HAP-1 (cell line): Measurements from ENCODE around the gene CYP4F11.
"Not testable (repeated sequence)": the region's sequence is repeated elsewhere in the genome, so short reads cannot be mapped to it uniquely, and the experiment has no call there.

Source experiments
- DNase-seq, 2 experiments: peaks; one replicate each; pipeline ENCODE4 v3.0.0-alpha.2; 2016 to 2020; ENCODE audit warnings: low spot score in 2 of 2
- H3K27me3 ChIP-seq: fragments of 250-450 bp; sonication (Bioruptor Pico); 2 replicates; pipeline ENCODE4 v1.5.1; 2020; ENCODE audit warnings: low read depth, mild to moderate bottlenecking, moderate library complexity
- H3K36me3 ChIP-seq: fragments of 250-450 bp; sonication (Bioruptor Pico); replicated peaks from 2 replicates; pipeline ENCODE4 v1.5.1; 2020; ENCODE audit warnings: mild to moderate bottlenecking
- H3K4me1 ChIP-seq: fragments of 250-450 bp; sonication (Bioruptor Pico); 2 replicates; pipeline ENCODE4 v1.5.1; 2020; ENCODE audit warnings: mild to moderate bottlenecking
- H3K4me3 ChIP-seq: fragments of 250-450 bp; sonication (Bioruptor Pico); 2 replicates; pipeline ENCODE4 v1.5.1; 2020; ENCODE audit warnings: mild to moderate bottlenecking, moderate library complexity
- H3K9me3 ChIP-seq: fragments of 250-450 bp; sonication (Bioruptor Pico); 2 replicates; pipeline ENCODE4 v1.5.1; 2020; ENCODE audit warnings: mild to moderate bottlenecking, moderate library complexity
- in situ Hi-C: fragments of 300-500 bp; cut with MboI; formaldehyde crosslinking; loops from 3 replicates; pipeline ENCODE4 v1.14.3; 2020; ENCODE audit warnings: low sequenced_read_pairs, inconsistent platforms, mixed read lengths

Gene CYP4F11

DNA sequence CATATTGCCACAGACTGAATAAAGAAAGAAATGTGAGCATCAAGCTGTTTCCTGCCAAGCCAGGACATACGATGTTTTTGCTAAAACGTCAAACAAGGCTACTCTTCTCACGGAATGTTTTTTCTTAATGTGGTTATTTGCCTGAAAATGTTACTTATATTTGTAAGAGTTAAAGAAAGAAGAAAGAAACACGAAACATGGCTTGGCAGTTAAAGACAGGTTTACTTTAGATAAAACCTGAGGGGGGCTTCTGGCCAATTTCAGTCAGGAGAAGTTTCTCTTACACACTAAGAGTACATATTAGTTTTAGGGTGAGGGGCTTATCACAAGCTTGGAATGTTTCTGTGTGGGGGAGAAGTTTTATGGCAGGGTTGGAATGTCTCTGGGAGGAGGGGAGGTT lies 10.1 kb upstream of the CYP4F11 start:
- Histone ChIP-seq H3K4me3 (no peak overlapping the region), H3K36me3 (no peaks in the 10 kb centered on the region), H3K4me1 (no peaks in the 10 kb centered on the region), H3K27me3 (no peaks in the 10 kb centered on the region), H3K9me3 (no peaks in the 10 kb centered on the region; the same call in 1 of the 2 replicates)
- in situ Hi-C loops, result no loop called here
- no peak for DNase-seq

DNA sequence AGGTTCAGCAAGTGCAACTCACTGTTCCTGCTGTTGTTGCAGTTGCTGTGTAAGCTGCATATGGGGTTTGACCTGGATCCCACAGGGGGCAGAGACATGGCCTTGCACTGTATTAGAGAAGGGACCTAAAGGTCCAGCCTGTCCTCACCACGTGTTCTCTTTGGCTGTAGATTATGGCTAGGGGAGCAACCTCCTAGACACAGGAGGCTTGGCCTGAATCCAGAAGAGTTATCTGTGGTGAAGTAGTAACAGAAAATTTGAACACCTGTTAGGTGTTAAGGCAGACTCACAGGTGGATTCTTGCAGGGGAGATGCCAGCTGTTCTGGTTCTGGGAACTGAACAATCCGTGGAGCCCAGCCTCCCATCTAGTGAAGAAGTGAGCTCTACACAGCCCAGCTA lies 3.4 kb upstream of the CYP4F11 start:
- DNase-seq, result no peak
- Histone ChIP-seq H3K36me3 (no peaks in the 10 kb centered on the region), H3K9me3 (no peaks in the 10 kb centered on the region), H3K4me3 (no peak overlapping the region), H3K27me3 (no peaks in the 10 kb centered on the region), H3K4me1 (no peaks in the 10 kb centered on the region)
- in situ Hi-C loops, result no loop called here

DNA sequence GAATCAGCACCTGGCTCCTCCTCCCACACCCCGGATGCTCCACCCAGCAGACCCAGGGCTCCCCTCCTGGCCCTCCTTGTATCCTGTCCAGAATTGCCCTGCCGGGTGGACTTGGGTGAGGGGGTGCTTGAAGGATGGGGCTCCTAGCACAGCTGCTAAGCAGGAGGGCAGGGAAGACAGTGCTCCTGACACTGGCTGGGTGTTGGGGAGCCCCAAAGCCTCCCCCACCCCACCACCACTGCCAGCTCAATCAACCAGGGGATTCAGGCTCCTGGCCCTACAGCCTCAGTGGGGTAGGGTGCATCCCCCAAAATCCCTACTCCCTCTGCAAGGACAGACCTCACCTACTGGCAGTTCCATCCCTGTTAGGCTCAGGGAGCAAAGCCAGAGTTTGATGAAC lies 2.6 kb upstream of the CYP4F11 start:
- no peaks in the 10 kb centered on the region for H3K4me1 ChIP-seq
- H3K27me3 ChIP-seq, result no peaks in the 10 kb centered on the region
- in situ Hi-C loops, result no loop called here
- no peaks in the 10 kb centered on the region for H3K36me3 ChIP-seq
- DNase-seq, result no peak
- no peak overlapping the region for H3K4me3 ChIP-seq
- H3K9me3 ChIP-seq, result no peaks in the 10 kb centered on the region

DNA sequence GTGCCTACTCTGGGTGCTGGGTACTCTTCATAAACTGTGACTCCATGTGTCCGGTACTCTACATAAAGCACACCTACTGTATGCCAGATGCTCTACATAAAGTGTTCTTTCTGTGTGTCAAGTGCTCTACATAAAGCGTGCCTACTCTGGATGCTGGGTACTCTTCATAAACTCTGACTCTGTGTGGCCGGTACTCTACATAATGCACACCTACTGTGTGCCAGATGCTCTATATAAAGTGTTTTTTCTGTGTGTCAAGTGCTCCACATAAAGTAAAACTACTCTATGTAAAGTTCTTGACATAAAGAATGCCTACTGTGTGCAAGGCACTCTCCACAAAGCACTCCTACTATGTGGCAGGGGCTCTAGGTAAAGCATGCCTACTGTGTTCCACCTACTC lies 1.8 kb upstream of the CYP4F11 start:
- H3K9me3 ChIP-seq, result no peaks in the 10 kb centered on the region
- no peak for DNase-seq
- in situ Hi-C loops, result no loop called here

DNA sequence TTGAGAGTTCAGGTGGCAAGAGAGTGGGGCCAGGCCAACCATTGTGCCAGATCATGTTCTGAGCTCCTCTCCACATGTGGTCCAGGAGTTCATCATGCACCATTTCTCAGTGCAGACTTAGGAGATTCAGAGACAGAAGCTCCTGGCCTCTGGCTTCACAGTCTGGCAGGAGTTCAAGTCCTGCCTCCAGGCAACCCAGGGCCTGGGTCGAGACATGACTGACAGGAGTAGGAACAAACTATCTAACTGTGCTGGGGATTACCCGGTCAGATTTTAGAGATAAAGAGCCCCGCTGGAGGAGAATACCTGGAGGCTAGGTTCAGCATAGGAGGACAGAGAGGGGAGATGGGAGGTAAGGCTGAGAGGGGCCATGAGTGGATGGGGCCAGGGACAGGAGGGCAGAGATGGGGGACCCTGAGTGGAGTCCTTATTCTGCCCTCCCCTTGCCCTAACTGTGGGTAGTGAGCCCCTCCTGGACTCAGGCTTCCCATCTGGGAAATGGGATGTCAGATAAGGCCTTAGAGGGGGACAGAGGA lies 906 bp upstream of the CYP4F11 start:
- H3K27me3 ChIP-seq, result no peaks in the 10 kb centered on the region
- in situ Hi-C loops, result no loop called here

More for the DNA sequence above, 1.8 kb upstream of the CYP4F11 start:
- no peak overlapping the region for H3K4me3 ChIP-seq
- no peaks in the 10 kb centered on the region for H3K27me3 ChIP-seq
- no peaks in the 10 kb centered on the region for H3K4me1 ChIP-seq
- no peaks in the 10 kb centered on the region for H3K36me3 ChIP-seq

DNA sequence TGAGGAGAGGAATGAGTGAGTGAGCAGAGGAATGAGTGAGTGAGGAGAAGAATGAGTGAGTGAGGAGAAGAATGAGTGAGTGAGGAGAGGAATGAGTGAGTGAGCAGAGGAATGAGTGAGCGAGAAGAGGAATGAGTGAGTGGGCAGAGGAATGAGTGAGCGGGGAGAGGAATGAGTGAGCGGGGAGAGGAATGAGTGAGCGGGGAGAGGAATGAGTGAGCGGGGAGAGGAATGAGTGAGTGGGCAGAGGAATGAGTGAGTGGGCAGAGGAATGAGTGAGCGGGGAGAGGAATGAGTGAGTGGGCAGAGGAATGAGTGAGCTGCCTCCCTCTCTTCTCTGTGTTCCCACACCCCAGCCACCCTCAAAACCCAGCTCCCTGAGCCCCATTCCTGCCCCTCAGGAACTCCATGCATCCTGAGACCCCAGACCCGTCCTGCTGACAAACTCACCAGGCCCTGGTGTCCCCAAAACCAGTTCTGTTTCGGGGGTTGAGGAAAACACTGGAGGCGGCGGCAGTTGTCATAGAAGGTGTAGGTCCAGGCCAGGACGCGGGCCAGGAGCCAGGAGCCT lies 483 bp downstream of the CYP4F11 start:
- H3K9me3 ChIP-seq, DNase-seq, in situ Hi-C loops, H3K27me3 ChIP-seq, H3K4me3 ChIP-seq, H3K4me1 ChIP-seq, H3K36me3 ChIP-seq: not testable (repeated sequence)

More for the DNA sequence above, 906 bp upstream of the CYP4F11 start:
- H3K9me3 ChIP-seq, result no peaks in the 10 kb centered on the region
- no peak for DNase-seq
- no peaks in the 10 kb centered on the region for H3K4me1 ChIP-seq
- H3K36me3 ChIP-seq, result no peaks in the 10 kb centered on the region
- no peak overlapping the region for H3K4me3 ChIP-seq

DNA sequence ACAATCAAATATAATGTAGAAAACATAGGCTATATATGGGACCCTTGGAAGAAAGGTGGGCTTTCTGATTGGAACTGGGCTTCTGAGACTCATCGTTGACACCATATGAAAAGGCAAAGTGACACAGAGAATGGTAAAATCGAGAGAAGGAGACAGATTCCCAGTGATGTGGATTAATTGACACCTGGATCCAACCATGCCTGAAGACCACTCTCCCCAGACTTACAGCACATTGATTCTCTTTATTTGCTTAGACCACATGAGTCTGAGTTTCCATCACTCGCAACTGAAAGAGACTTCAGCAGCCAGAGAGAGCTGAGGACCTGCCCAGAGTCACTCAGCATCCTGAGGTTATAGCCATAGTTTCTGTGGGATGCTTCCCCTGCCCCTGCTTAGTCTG lies 6.0 kb downstream of the CYP4F11 start:
- H3K36me3 ChIP-seq, result no peaks in the 10 kb centered on the region
- in situ Hi-C loops, result no loop called here
- no peaks in the 10 kb centered on the region for H3K27me3 ChIP-seq
- H3K9me3 ChIP-seq, result no peaks in the 10 kb centered on the region
- H3K4me1 ChIP-seq, result no peaks in the 10 kb centered on the region
- H3K4me3 ChIP-seq, result no peak overlapping the region
- no peak for DNase-seq

DNA sequence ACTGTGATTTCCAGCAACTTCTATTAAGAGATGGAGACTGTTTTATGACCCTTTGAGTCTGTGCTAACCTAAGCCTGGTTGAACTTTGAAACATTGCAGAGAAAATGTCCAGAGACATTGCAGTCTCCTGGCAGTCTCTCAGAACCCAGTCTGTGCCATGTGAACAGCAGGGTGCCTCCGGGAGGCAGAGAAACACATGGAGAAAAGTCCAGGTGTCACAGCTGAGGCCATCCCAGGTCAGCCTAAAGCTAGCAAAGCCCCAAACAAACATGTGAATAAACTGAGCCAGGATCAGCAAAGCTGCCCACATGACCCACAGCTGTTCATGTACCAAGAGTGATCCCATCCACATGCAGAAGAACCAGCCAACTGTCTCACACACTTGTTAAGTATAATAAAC lies 7.8 kb downstream of the CYP4F11 start:
- no peak for DNase-seq
- no peaks in the 10 kb centered on the region for H3K27me3 ChIP-seq
- H3K4me3 ChIP-seq, result no peak overlapping the region
- in situ Hi-C loops, result no loop called here
- H3K36me3 ChIP-seq, result no peaks in the 10 kb centered on the region
- no peaks in the 10 kb centered on the region for H3K4me1 ChIP-seq
- no peaks in the 10 kb centered on the region for H3K9me3 ChIP-seq

DNA sequence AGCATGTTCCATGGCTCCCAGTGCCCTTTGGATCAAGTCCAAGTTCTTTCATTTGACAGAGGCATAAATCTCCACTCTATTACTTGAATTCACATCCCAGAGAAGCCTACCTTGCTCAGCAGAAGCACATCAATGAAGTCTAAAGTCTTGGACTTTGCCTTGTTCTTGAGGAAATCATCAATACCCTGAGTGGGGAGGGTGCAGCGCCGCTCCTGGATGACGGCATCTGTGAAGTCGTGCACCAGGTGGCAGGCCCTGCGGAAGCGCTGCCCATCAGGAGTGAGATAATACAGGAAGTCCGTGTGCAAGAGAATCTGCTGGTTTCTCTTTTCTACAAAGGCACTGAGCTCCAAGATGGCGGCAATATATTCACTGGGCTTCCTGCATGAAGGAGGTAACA lies 10.6 kb downstream of the CYP4F11 start:
- Histone ChIP-seq H3K9me3 (no peaks in the 10 kb centered on the region), H3K27me3 (no peaks in the 10 kb centered on the region), H3K4me3 (no peak overlapping the region), H3K4me1 (no peaks in the 10 kb centered on the region), H3K36me3 (no peaks in the 10 kb centered on the region)
- in situ Hi-C loops, result no loop called here
- no peak for DNase-seq

DNA sequence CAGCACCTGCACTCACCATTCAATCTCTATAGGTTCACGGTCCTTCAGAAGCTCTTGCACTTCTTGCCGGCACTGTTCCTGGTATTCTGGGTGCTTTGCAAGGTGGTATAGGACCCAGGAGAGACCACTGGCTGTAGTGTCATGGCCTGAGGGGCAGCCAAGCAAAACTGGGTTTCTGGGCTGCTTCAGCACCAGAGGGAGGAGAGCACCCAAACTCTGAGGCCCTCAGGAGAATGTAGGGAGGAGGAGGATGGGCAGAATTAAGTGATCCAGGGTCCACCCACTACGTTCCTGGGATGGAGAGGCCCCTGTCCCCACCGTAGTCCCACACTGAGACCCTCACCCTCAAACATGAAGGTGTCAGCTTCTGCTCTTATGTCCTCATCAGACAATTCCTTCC lies 12.3 kb downstream of the CYP4F11 start:
- no peaks in the 10 kb centered on the region for H3K27me3 ChIP-seq
- H3K9me3 ChIP-seq, result no peaks in the 10 kb centered on the region
- H3K4me1 ChIP-seq, result no peaks in the 10 kb centered on the region
- no peak overlapping the region for H3K4me3 ChIP-seq
- in situ Hi-C loops, result no loop called here
- no peaks in the 10 kb centered on the region for H3K36me3 ChIP-seq
- DNase-seq, result no peak

DNA sequence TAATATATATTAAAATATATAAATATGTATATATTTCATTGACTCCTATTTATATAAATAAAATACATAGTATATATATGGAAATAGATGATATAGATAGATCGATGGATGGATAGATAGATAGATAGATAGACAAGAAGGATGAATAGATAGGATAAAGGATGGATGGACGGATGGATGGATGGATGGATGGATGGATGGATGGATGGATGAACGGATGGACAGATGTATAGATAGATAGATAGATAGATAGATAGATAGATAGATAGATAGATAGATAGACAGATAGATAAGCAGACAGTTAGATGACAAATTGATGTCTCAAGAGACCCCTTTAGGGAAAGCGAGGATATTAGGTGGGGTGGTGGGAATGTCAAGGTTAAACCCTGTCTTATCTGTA lies 15.1 kb downstream of the CYP4F11 start:
- no peaks in the 10 kb centered on the region for H3K9me3 ChIP-seq

DNA sequence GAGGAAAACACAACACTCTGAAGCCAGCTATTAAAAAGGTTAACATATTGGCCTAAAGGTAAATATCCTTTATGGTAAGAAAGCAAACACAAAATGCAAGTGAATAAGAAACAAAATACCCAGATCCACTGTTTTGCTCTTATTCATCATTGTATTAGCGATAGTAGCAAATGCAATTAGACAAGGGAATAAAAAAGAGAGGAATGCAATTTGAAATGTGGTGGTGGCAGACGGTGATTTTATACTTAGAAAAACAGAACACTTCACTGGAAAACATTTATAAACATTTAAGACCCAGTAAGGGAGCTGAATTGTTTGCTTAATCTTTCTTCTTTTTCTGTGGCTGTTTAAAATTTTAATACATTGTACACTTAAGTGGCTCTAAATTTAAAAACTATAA lies 19.2 kb downstream of the CYP4F11 start:
- no peaks in the 10 kb centered on the region for H3K36me3 ChIP-seq
- no peak for DNase-seq
- no peaks in the 10 kb centered on the region for H3K27me3 ChIP-seq
- H3K4me1 ChIP-seq, result no peaks in the 10 kb centered on the region
- no peak overlapping the region for H3K4me3 ChIP-seq
- H3K9me3 ChIP-seq, result no peaks in the 10 kb centered on the region
- in situ Hi-C loops, result no loop called here

More for the DNA sequence above, 15.1 kb downstream of the CYP4F11 start:
- no peak for DNase-seq
- H3K4me3 ChIP-seq, result no peak overlapping the region
- H3K4me1 ChIP-seq, result no peaks in the 10 kb centered on the region
- no peaks in the 10 kb centered on the region for H3K27me3 ChIP-seq
- no peaks in the 10 kb centered on the region for H3K36me3 ChIP-seq
- in situ Hi-C loops, result no loop called here

DNA sequence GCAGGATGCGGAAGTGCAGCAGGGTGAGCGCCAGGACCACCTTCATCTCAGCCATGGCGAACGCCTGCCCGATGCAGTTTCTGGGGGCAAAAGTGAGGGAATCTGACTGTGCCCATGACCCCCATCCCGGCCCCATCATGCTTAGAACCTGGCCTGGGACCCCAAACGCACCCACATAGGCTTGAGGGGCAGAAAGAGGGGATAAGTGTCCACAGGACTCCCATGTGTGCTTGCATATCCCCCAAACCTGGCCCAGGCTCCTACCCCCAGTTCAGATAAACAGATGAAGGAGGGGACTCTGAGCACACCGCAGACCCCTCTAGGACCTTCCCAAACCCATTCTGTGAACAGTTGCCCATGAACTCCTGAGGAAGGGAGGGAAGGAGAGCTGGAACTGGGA lies 20.5 kb downstream of the CYP4F11 start:
- H3K4me3 ChIP-seq, result no peak overlapping the region
- H3K9me3 ChIP-seq, result no peaks in the 10 kb centered on the region
- no peaks in the 10 kb centered on the region for H3K4me1 ChIP-seq
- DNase-seq, result no peak
- in situ Hi-C loops, result no loop called here
- no peaks in the 10 kb centered on the region for H3K27me3 ChIP-seq
- H3K36me3 ChIP-seq, result no peaks in the 10 kb centered on the region

DNA sequence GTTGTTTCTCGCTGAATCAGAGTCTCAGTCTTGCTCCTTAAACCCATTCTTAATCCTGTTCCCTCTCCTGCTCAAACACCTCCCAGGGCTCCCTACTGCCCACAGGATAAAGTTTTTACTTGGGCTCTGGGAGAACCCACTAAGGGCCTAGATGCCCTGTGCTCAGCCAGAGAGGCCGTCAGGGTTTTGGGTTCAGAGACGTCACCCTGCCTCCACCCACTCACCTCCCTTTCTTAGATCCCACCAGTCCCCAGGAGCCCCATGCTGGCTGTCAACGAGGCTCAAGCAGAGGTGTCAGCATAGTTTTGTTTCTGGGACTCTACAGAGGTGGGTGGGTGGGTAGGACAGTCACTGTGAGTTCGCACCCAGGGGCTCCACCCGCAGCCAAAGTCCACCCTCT lies 20.9 kb downstream of the CYP4F11 start:
- Histone ChIP-seq H3K27me3 (no peaks in the 10 kb centered on the region), H3K4me1 (no peaks in the 10 kb centered on the region), H3K9me3 (no peaks in the 10 kb centered on the region), H3K4me3 (no peak overlapping the region), H3K36me3 (no peaks in the 10 kb centered on the region)
- no peak for DNase-seq
- in situ Hi-C loops, result no loop called here

DNA sequence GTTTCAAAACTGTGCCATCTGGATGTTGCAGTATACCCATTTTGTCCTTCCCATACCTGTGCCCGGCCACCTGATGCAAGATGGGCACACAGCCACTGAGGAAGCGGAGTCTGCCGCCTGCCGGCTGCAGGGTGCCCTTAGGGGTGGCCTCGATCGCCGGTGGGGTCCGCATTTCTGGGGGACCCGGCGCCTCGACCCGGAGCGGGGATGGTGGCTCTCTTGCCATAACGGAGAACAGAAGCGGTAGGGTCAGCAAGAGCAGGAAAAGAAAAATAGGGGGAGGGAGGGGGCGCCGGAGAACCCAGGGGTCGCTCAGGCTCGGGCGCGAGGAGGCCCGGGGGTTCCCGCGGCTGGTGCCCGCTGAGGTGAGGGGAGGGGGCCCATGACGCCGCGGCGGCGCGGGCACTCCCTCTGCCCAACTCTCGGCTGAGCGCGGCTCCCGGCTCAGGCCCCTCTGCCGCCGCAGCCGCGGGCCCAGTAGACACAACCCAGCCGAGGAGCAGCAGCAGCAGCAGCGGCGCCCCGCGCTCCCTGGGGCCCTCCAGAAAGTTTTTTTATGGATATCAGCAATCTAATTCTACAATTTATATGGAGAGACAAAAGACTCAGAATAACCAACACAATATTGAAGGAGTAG lies 22.6 kb downstream of the CYP4F11 start:
- Histone ChIP-seq H3K4me1 (no peaks in the 10 kb centered on the region), H3K9me3 (no peaks in the 10 kb centered on the region), H3K4me3 (no peak overlapping the region), H3K27me3 (no peaks in the 10 kb centered on the region), H3K36me3 (no peaks in the 10 kb centered on the region)
- no peak for DNase-seq
- in situ Hi-C loops, result no loop called here
